Tibial nerve (tissue), 3 donors: ENCODE data around the gene ZNF593.

Experiments
- POLR2A ChIP-seq, 2 donors: fragments of 450-650 bp; IDR thresholded peaks; one replicate each; pipeline ENCODE4 v1.6.1; 2017; ENCODE audit warnings: antibody characterized with exemption in 2 of 2, mild to moderate bottlenecking in 2 of 2, moderate library complexity in 2 of 2
- TF ChIP-seq, protein P1 (sequence below), 5 experiments: fragments of 200-600 bp in 3 of 5; fragments of 450-650 bp in 2 of 5; sonication (generic) in 3 of 5; IDR thresholded peaks; one replicate each; pipeline ENCODE4 v1.5.1; 2016 to 2019; ENCODE audit warnings: antibody characterized with exemption in 5 of 5, mild to moderate bottlenecking in 3 of 5, moderate library complexity in 2 of 5

GRCh38 chr1:26190373-26190987 is 20.8 kb downstream of the ZNF593 start, which contains the start of gene CATSPER4:
- TF ChIP-seq, protein P1, sequence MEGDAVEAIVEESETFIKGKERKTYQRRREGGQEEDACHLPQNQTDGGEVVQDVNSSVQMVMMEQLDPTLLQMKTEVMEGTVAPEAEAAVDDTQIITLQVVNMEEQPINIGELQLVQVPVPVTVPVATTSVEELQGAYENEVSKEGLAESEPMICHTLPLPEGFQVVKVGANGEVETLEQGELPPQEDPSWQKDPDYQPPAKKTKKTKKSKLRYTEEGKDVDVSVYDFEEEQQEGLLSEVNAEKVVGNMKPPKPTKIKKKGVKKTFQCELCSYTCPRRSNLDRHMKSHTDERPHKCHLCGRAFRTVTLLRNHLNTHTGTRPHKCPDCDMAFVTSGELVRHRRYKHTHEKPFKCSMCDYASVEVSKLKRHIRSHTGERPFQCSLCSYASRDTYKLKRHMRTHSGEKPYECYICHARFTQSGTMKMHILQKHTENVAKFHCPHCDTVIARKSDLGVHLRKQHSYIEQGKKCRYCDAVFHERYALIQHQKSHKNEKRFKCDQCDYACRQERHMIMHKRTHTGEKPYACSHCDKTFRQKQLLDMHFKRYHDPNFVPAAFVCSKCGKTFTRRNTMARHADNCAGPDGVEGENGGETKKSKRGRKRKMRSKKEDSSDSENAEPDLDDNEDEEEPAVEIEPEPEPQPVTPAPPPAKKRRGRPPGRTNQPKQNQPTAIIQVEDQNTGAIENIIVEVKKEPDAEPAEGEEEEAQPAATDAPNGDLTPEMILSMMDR (IDR thresholded peaks at IDR 0.05): peak in 1 of 5 experiments; percentile 10
- TF ChIP-seq POLR2A (IDR thresholded peaks at IDR 0.05): no peak
